ENCODE results near the gene FRMPD4.
A peak's percentile ranks its signal among the peaks of the same experiment; 100 is the strongest.

The FRMPD4 gene

DNA sequence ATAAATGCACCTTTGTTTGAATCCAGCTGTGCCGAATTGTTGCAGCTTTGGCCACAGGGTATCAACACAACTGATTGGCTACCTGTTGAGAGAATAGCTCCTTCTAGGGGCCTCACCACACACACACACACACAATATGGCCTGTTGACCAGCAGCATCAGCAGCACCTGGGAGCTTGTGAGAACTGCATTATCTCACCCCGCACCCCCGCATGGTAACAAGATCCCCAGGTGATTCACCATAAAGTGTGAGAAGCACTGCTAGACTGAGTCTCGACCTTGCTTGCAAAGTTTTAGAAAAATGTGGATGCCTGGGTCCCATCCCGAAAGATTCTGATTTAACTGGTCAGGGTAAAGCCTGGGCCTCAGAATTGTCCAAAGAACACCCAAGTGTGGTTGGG is 476.0 kb downstream of the FRMPD4 start:
- no peak overlapping the region for H3K27ac Mint-ChIP-seq
- H3K4me1 Mint-ChIP-seq (ENCODE audit: low read depth) = no peaks in the 10 kb centered on the region
- H3K9me3 Mint-ChIP-seq = no peaks in the 10 kb centered on the region
- H3K27me3 Mint-ChIP-seq (ENCODE audit: low read depth) = no peaks in the 10 kb centered on the region
- H3K4me3 Mint-ChIP-seq = no peak overlapping the region
- DNase-seq (ENCODE audit: low spot score) = no peak
- no peaks in the 10 kb centered on the region for H3K36me3 Mint-ChIP-seq (ENCODE audit: low read depth)

DNA sequence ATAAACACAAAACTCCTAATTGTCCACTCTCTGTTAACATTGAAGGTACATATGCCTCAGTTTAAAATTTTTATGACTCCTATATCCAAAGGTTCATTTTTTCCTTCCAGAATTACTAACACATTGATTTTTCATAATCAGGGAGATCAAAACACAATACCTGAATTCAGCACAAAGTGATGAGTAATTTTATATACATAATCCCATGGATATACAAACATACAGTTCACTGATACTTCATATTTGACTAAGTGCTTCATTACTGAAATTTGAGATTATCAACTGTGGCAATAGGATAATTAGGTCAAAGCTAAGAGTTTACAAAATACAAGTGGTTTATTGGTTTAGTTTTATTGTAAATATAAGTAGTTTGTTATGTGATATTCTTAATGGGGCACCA is 476.8 kb downstream of the FRMPD4 start:
- Mint-ChIP-seq H3K4me3 (no peak overlapping the region), H3K27ac (no peak overlapping the region), H3K36me3 (ENCODE audit: low read depth) (no peaks in the 10 kb centered on the region), H3K9me3 (no peaks in the 10 kb centered on the region), H3K27me3 (ENCODE audit: low read depth) (no peaks in the 10 kb centered on the region), H3K4me1 (ENCODE audit: low read depth) (no peaks in the 10 kb centered on the region)
- DNase-seq (ENCODE audit: low spot score) = no peak

DNA sequence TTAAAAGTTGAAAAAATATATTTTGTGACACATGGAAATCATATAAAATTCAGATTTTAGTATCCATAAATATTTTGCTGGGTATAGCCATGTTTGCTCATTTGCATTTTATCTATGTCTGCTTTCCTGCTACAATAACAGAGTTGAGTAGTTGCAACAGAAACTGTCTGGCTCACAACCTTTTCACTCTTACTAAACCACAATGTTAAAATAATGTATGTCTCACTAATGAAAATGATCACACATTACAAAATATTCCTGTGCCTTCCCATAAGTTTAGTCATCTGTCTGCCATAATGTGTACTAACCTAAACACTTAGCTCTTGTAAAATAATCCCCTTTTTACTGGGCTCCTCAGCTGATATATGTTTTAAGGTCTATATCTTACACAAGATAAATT is 479.0 kb downstream of the FRMPD4 start:
- no peaks in the 10 kb centered on the region for H3K4me1 Mint-ChIP-seq (ENCODE audit: low read depth)
- no peaks in the 10 kb centered on the region for H3K36me3 Mint-ChIP-seq (ENCODE audit: low read depth)
- H3K4me3 Mint-ChIP-seq = no peak overlapping the region
- no peaks in the 10 kb centered on the region for H3K9me3 Mint-ChIP-seq
- no peaks in the 10 kb centered on the region for H3K27me3 Mint-ChIP-seq (ENCODE audit: low read depth)
- no peak for DNase-seq (ENCODE audit: low spot score)
- H3K27ac Mint-ChIP-seq = no peak overlapping the region

DNA sequence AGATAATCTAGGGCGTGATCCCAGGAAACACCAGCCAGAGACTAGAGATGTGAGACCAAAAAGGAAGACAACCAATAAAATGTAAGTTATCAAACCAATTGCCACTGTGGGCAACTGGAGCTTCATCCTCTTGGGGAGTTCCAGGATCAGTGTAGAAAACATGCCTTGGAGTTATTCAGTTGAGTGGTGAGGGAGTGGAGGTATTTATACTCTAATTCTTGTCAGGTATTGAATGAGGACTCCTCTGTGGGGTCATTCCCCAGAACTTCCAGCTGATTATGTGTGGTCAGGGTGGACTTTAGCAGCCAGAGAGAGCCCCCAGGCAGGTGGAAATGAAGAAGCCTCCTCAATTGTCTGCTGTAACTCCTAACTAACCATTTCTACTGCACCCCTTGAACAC is 509.0 kb downstream of the FRMPD4 start:
- Mint-ChIP-seq H3K4me3 (no peak overlapping the region), H3K9me3 (no peaks in the 10 kb centered on the region), H3K4me1 (ENCODE audit: low read depth) (no peaks in the 10 kb centered on the region), H3K36me3 (ENCODE audit: low read depth) (no peaks in the 10 kb centered on the region), H3K27ac (no peak overlapping the region), H3K27me3 (ENCODE audit: low read depth) (no peaks in the 10 kb centered on the region)
- DNase-seq (ENCODE audit: low spot score) = no peak

DNA sequence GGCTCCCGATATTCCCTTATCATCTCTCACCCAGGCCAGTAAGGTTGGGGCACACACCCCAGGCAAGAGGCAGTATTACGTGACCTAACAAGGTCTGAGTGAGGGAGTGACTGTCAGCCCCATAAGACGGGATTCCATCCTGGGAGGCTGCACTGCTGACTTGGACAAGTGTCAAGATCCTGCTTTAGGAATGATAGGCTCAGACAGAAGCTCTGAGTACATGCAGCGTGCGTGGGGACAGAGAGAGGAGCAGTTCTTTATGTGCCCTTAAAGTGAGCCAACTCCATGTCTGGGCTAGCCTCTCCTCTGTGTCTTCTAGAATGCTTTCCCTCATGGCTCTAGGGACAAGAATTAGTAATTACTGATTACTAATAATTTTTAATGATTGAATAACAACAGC is 510.7 kb downstream of the FRMPD4 start:
- DNase-seq (ENCODE audit: low spot score) = no peak
- Mint-ChIP-seq H3K4me1 (ENCODE audit: low read depth) (no peaks in the 10 kb centered on the region), H3K4me3 (no peak overlapping the region), H3K27me3 (ENCODE audit: low read depth) (peaks cover under 1% of the 10 kb centered on the region), H3K27ac (no peak overlapping the region), H3K36me3 (ENCODE audit: low read depth) (no peaks in the 10 kb centered on the region), H3K9me3 (no peaks in the 10 kb centered on the region)

DNA sequence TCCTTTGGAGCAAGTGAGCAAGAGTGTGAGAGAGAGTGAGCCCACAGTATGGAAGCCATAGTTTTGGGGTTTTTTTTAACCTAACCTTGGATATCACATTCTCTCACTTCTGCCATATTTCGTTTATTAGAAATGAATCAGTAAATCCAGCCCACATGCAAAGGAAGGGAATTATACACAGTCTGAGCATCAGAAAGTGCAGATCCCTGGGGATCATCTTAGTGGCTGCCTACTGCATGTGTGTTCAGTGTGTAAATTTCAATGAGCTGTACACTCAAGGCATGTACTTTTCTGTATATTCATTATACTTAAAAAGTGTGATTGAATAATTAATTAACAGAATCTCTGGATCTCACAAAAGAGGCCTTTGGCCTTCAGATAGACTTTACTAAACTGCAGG is 519.2 kb downstream of the FRMPD4 start:
- DNase-seq (ENCODE audit: low spot score) = no peak
- Mint-ChIP-seq H3K4me1 (ENCODE audit: low read depth) (peaks cover 4% of the 10 kb centered on the region), H3K27me3 (ENCODE audit: low read depth) (peaks cover 3% of the 10 kb centered on the region), H3K27ac (no peak overlapping the region), H3K4me3 (no peak overlapping the region), H3K9me3 (no peaks in the 10 kb centered on the region), H3K36me3 (ENCODE audit: low read depth) (no peaks in the 10 kb centered on the region)

DNA sequence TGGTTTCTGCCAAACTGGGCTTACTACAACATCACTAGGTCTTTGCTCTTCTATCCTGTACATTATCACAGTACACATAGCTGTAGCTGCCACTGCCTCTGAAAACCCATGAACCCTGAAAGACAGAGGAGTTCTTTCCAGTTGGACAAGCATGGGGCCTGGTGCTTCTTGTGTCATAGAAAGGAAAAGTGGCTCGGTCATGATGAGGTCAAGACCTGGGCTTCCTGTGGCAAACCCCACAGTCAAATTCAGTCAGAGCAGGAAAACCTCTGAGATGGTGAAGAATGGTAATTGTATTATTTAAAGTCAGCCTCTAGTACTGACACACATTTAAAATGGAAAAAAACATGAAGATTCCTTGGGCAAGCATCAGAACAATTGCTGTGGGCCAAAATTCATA is 519.6 kb downstream of the FRMPD4 start:
- DNase-seq (ENCODE audit: low spot score) = peak; percentile 4
- peaks cover 4% of the 10 kb centered on the region for H3K4me1 Mint-ChIP-seq (ENCODE audit: low read depth)
- H3K4me3 Mint-ChIP-seq = no peak overlapping the region
- H3K36me3 Mint-ChIP-seq (ENCODE audit: low read depth) = no peaks in the 10 kb centered on the region
- no peak overlapping the region for H3K27ac Mint-ChIP-seq
- no peaks in the 10 kb centered on the region for H3K9me3 Mint-ChIP-seq
- H3K27me3 Mint-ChIP-seq (ENCODE audit: low read depth) = peaks cover 3% of the 10 kb centered on the region

DNA sequence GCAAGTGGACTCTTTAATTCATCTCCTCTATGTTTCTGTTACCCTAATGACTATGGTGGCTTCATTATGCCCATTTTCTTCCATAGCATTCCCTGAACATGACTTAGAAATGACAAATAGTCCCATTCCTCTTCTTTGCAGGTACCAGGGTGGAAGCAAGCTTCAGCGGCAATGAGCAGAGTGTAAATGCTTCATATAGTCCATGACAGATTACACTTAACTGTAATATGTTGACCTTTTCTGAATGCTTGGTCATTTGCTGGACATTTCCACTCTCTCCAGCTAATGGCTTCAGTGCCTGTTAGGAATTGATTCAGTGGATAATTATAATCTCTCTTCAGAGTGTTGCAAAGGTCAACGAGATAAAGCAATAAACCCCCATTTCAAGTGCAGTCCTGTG is 523.2 kb downstream of the FRMPD4 start:
- Mint-ChIP-seq H3K9me3 (no peaks in the 10 kb centered on the region), H3K36me3 (ENCODE audit: low read depth) (no peaks in the 10 kb centered on the region), H3K27ac (no peak overlapping the region), H3K27me3 (ENCODE audit: low read depth) (no peaks in the 10 kb centered on the region), H3K4me3 (no peak overlapping the region), H3K4me1 (ENCODE audit: low read depth) (peaks cover 4% of the 10 kb centered on the region)
- no peak for DNase-seq (ENCODE audit: low spot score)

DNA sequence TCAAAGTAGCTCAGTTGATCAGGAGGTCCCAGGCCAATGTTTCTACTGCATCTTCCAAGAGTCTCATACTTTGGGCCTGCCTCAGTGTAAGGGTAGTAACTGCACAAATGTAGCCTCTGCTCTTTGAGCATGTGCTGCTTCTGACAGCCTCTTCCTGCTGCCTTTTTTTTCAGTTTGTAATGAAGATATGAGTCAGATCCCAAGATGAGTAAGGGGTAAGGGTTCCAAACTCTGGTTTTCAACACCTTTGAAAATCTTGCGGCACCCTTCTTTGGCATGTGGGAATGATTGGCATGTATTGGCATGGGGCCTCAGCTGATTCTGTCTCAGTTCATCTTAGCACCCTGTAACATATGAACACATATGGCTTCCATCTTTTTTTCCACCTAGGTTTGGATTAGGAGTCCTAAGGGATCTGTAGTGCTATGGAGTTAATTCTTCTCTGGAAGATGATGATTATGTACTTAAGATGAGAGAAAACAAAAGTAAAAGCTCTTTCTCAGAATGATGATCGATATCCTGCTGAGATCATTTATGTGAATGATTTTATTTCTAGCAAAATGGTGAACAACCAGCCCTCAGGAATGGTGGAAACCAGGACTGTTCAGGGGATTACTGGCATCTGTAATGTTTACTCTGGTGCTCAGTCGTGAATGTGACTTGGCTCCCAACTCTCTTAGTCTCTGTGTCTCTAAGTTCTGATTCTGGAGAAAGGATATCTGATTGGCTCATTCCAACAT is 534.3 kb downstream of the FRMPD4 start:
- DNase-seq (ENCODE audit: low spot score) = no peak
- H3K27me3 Mint-ChIP-seq (ENCODE audit: low read depth) = no peaks in the 10 kb centered on the region
- no peaks in the 10 kb centered on the region for H3K36me3 Mint-ChIP-seq (ENCODE audit: low read depth)
- no peak overlapping the region for H3K4me3 Mint-ChIP-seq
- H3K27ac Mint-ChIP-seq = peak overlapping the region; percentile 54
- H3K9me3 Mint-ChIP-seq = no peaks in the 10 kb centered on the region
- H3K4me1 Mint-ChIP-seq (ENCODE audit: low read depth) = peaks cover 7% of the 10 kb centered on the region

DNA sequence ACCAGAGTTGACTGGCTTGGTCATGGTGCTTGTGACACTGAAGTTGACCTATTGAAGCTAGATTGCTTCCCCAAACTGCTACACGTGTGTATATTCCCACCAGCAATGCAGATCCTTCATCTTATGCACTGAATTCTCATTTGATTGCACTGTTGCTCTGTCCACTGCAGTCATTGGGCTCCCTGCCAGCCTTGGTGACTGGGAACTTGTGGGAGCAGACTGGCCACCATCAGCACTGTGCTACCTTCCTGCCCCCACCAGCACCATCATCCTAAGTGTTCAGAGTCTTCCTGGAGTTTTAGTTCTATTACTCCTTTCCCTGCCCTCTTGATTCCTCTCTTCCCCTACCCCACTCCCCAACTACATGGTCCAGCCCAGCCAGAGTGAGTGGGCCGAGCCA is 535.2 kb downstream of the FRMPD4 start:
- peaks cover 7% of the 10 kb centered on the region for H3K4me1 Mint-ChIP-seq (ENCODE audit: low read depth)
- no peak overlapping the region for H3K4me3 Mint-ChIP-seq
- no peaks in the 10 kb centered on the region for H3K9me3 Mint-ChIP-seq
- no peaks in the 10 kb centered on the region for H3K36me3 Mint-ChIP-seq (ENCODE audit: low read depth)
- DNase-seq (ENCODE audit: low spot score) = no peak
- no peak overlapping the region for H3K27ac Mint-ChIP-seq
- H3K27me3 Mint-ChIP-seq (ENCODE audit: low read depth) = no peaks in the 10 kb centered on the region

DNA sequence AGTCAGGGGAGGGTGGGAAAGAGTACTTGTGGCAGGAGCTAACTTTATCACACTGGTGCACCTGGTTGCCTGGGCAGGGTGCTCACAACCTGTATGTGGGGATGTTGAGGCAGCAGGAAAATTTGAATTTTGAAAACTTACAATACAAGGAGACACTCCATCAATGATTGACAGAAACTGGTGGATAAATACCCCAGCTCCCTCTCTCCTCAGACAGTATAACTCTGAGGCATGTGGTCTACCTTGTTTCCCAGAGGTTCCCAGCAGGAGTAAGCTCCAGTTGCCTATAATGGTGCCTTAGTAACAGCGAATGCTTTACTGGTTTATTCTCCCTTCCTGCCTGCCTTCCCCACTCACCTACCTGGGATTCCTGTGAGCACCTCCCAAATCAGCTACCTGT is 541.2 kb downstream of the FRMPD4 start:
- peaks cover 4% of the 10 kb centered on the region for H3K27me3 Mint-ChIP-seq (ENCODE audit: low read depth)
- no peak overlapping the region for H3K27ac Mint-ChIP-seq
- no peak for DNase-seq (ENCODE audit: low spot score)
- H3K36me3 Mint-ChIP-seq (ENCODE audit: low read depth) = no peaks in the 10 kb centered on the region
- no peaks in the 10 kb centered on the region for H3K4me1 Mint-ChIP-seq (ENCODE audit: low read depth)
- H3K9me3 Mint-ChIP-seq = no peaks in the 10 kb centered on the region
- H3K4me3 Mint-ChIP-seq = no peak overlapping the region

DNA sequence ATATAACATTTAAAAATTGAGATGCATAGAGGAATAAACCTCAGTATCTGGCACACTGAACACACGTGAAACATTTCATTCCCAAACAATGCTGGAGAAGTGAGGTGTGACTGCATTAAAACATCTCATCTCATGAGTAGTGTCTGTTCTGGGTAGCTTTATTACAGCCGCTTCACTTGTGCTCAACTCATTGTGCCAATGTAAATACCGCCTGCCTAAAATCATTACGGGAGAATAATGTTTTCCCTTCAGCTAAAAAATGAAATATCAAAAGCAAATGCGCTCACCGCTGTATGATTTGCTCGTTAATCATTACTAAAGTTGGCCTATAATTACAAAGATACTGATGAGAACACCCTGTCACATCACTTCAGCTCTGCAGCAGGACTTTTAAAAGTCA is 542.8 kb downstream of the FRMPD4 start:
- Mint-ChIP-seq H3K4me1 (ENCODE audit: low read depth) (no peaks in the 10 kb centered on the region), H3K4me3 (no peak overlapping the region), H3K9me3 (no peaks in the 10 kb centered on the region), H3K36me3 (ENCODE audit: low read depth) (no peaks in the 10 kb centered on the region), H3K27me3 (ENCODE audit: low read depth) (peaks cover 5% of the 10 kb centered on the region), H3K27ac (no peak overlapping the region)
- no peak for DNase-seq (ENCODE audit: low spot score)

DNA sequence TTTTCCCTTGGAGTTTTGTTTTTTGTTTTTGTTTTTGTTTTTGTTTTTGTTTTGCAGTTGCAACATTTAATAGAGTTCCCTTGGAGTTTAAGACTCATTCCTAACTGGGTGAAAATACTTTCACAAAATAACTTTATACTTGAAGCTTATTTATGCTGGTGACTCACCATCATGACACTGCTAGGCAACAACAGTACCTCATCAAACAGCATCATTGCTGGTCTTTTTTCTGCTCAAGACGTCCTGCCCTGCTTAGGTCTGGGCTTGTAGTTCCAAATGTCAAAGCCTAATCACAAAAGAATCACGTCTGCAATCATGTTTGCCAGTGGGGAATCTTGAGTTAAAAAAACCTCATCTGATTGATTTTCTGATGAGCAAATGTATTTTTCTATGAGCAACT is 547.3 kb downstream of the FRMPD4 start:
- Mint-ChIP-seq H3K27me3 (ENCODE audit: low read depth) (peaks cover 9% of the 10 kb centered on the region), H3K27ac (no peak overlapping the region), H3K36me3 (ENCODE audit: low read depth) (no peaks in the 10 kb centered on the region), H3K4me3 (no peak overlapping the region), H3K9me3 (no peaks in the 10 kb centered on the region), H3K4me1 (ENCODE audit: low read depth) (no peaks in the 10 kb centered on the region)
- DNase-seq (ENCODE audit: low spot score) = no peak

DNA sequence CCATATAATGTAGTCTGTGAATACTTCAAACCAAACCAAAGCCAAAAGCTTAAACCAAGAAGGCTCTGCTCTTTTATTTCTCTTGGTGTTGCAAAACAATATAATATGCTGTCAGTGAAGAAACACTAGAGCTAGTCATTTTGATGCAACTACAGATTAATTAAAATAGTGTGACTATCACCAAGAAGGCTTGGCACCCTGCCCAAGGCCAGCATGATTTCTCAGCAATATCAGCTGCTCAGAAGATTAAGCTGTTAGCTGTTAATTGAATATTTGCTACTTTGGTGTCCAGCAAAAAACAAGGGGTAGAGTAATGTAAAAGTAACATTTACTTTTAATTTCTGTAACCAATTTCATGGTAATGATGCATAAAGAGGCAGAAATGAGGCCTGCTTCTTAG is 548.1 kb downstream of the FRMPD4 start:
- Mint-ChIP-seq H3K4me1 (ENCODE audit: low read depth) (no peaks in the 10 kb centered on the region), H3K4me3 (no peak overlapping the region), H3K27ac (no peak overlapping the region), H3K36me3 (ENCODE audit: low read depth) (no peaks in the 10 kb centered on the region), H3K9me3 (no peaks in the 10 kb centered on the region), H3K27me3 (ENCODE audit: low read depth) (peaks cover 9% of the 10 kb centered on the region)
- DNase-seq (ENCODE audit: low spot score) = no peak

DNA sequence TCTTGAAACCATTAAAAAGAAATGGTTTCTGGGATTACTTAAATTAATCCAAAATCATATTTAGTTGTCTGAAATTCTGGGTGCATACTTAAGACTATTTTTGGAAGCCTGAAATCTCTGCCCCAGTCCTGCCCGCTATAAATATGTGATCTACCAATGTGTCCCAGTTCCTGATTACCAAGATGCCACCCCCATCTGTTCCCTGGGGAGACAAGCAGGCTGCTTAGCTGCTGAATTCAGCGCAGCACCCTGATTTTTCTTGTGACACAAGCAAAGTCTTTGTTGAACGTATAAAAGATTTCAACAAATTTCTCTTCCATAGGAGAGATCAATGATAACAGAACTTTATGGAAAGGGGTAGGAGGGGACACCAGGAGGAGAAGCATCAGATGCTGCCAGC is 552.4 kb downstream of the FRMPD4 start:
- H3K27ac Mint-ChIP-seq = no peak overlapping the region
- no peaks in the 10 kb centered on the region for H3K36me3 Mint-ChIP-seq (ENCODE audit: low read depth)
- no peaks in the 10 kb centered on the region for H3K9me3 Mint-ChIP-seq

More for the DNA sequence above, 552.4 kb downstream of the FRMPD4 start:
- H3K4me3 Mint-ChIP-seq = no peak overlapping the region
- peaks cover 5% of the 10 kb centered on the region for H3K27me3 Mint-ChIP-seq (ENCODE audit: low read depth)
- H3K4me1 Mint-ChIP-seq (ENCODE audit: low read depth) = no peaks in the 10 kb centered on the region
- DNase-seq (ENCODE audit: low spot score) = no peak
